Nephron (organoid): ENCODE measurements around the gene MX2.

Source experiments
- H3K27ac Mint-ChIP-seq, 3 experiments: 2 replicates each; pipeline ENCODE4 v1.8.0; 2020; ENCODE audit warnings: mixed read lengths in 3 of 3, mild to moderate bottlenecking in 2 of 3, moderate library complexity in 1 of 3
- H3K27me3 Mint-ChIP-seq: 2 replicates; pipeline ENCODE4 v1.8.0; 2021; ENCODE audit warnings: low read depth, mild to moderate bottlenecking, moderate library complexity, mixed read lengths
- H3K36me3 Mint-ChIP-seq: 2 replicates; pipeline ENCODE4 v1.8.0; 2020; ENCODE audit warnings: low read depth, mixed read lengths
- H3K4me1 Mint-ChIP-seq: 2 replicates; pipeline ENCODE4 v1.8.0; 2020; ENCODE audit warnings: mixed read lengths
- H3K4me3 Mint-ChIP-seq, 3 experiments: 2 replicates each; pipeline ENCODE4 v1.8.0; 2020; ENCODE audit warnings: mild to moderate bottlenecking in 3 of 3, mixed read lengths in 3 of 3, moderate library complexity in 2 of 3
- H3K9me3 Mint-ChIP-seq: 2 replicates; pipeline ENCODE4 v1.8.0; 2020; ENCODE audit warnings: mixed read lengths
- CTCF ChIP-seq, 3 experiments: fragments of 200-600 bp; sonication (generic); IDR thresholded peaks; one replicate each; pipeline ENCODE4 v1.5.0; 2021; ENCODE audit warnings: antibody characterized with exemption in 3 of 3; ENCODE audit not compliant: unreplicated experiment in 3 of 3

The MX2 gene

GRCh38 chr21:41458559-41458958, 96.7 kb downstream of the MX2 start:
- Mint-ChIP-seq H3K36me3 (peaks cover 4% of the 10 kb centered on the region), H3K9me3 (peaks cover 6% of the 10 kb centered on the region), H3K4me3 (no peak overlapping the region), H3K4me1 (peaks cover 4% of the 10 kb centered on the region), H3K27ac (no peak overlapping the region), H3K27me3 (peaks cover 3% of the 10 kb centered on the region)
- no peak for TF ChIP-seq CTCF (IDR thresholded peaks at IDR 0.05; ENCODE audit: unreplicated experiment in 3 of 3)
